ENCODE data around the gene IER5.

IER5 gene

GRCh38 chr1:181088079-181089016 is at the start of gene IER5 (continued):
- TF ChIP-seq GFI1B (tag by site-specific recombination; IDR thresholded peaks at IDR 0.05) (no peak), ZNF677 (tag by site-specific recombination; IDR thresholded peaks at IDR 0.05) (no peak), ZNF76 (tag by site-specific recombination; IDR thresholded peaks at IDR 0.05; ENCODE audit: borderline replicate concordance, low read depth) (peak; percentile 33; the same call in 1 of the 2 replicates), ZNF37A (tag by site-specific recombination; IDR thresholded peaks at IDR 0.05) (no peak), ZNF335 (tag by site-specific recombination; conservative IDR thresholded peaks at IDR 0.05) (peak; percentile 81), CTCF (tag by site-specific recombination; IDR thresholded peaks at IDR 0.05) (no peak), ZNF692 (tag by site-specific recombination; IDR thresholded peaks at IDR 0.05) (peak; percentile 100), ZNF830 (tag by site-specific recombination; IDR thresholded peaks at IDR 0.05; ENCODE audit: low read depth) (no peak), ZNF114 (tag by site-specific recombination; IDR thresholded peaks at IDR 0.05) (no peak), IKZF3 (tag by site-specific recombination; IDR thresholded peaks at IDR 0.05) (no peak), ZNF791 (tag by site-specific recombination; IDR thresholded peaks at IDR 0.05) (no peak), ZNF184 (tag by site-specific recombination; IDR thresholded peaks at IDR 0.05) (no peak), ZSCAN4 (tag by site-specific recombination; IDR thresholded peaks at IDR 0.05) (peak; percentile 7; the same call in 1 of the 2 replicates), KLF16 (tag by site-specific recombination; IDR thresholded peaks at IDR 0.05) (peak; percentile 88), ZFHX2 (tag by site-specific recombination; conservative IDR thresholded peaks at IDR 0.05) (no peak), ZNF777 (tag by site-specific recombination; IDR thresholded peaks at IDR 0.05; ENCODE audit: borderline replicate concordance) (no peak), GLIS2 (tag by site-specific recombination; IDR thresholded peaks at IDR 0.05) (no peak; the same call in 1 of the 2 replicates), ZNF626 (tag by site-specific recombination; IDR thresholded peaks at IDR 0.05) (no peak), KLF1 (tag by site-specific recombination; IDR thresholded peaks at IDR 0.05) (peak; percentile 8; the same call in 1 of the 2 replicates), ZNF645 (tag by site-specific recombination; IDR thresholded peaks at IDR 0.05) (peak; percentile 85; the same call in 1 of the 2 replicates), HOXC10 (CRISPR knock-in tag; IDR thresholded peaks at IDR 0.05) (no peak), BCL11A (tag by site-specific recombination; IDR thresholded peaks at IDR 0.05; ENCODE audit: low read depth) (no peak; the same call in 1 of the 2 replicates), ZBTB26 (tag by site-specific recombination; optimal IDR thresholded peaks at IDR 0.05) (peak; percentile 85), ZNF518A (tag by site-specific recombination; conservative IDR thresholded peaks at IDR 0.05; ENCODE audit: low read depth) (0 out of 2 replicates have a peak, but pooled peaks have one; percentile 20), PRDM1 (tag by site-specific recombination; IDR thresholded peaks at IDR 0.05) (no peak), HOXA7 (CRISPR knock-in tag; IDR thresholded peaks at IDR 0.05; ENCODE audit: borderline replicate concordance) (no peak), ZFP3 (tag by site-specific recombination; IDR thresholded peaks at IDR 0.05; ENCODE audit: low read depth) (no peak), ZNF16 (tag by site-specific recombination; IDR thresholded peaks at IDR 0.05; ENCODE audit: low read depth) (no peak)

Data from HEK293 (cell line).